ENCODE results near the gene TMC8.

TMC8 gene

GRCh38 chr17:78124081-78124835, 6.3 kb upstream of the TMC8 start:
- peaks cover 63% of the 10 kb centered on the region for H3K4me1 ChIP-seq (ENCODE audit: insufficient read depth, low read length)
- no peak overlapping the region for H3K27ac ChIP-seq (ENCODE audit: low read length)
- no peak overlapping the region for H3K4me2 ChIP-seq (ENCODE audit: insufficient read depth, low read length)
- H3K4me3 ChIP-seq (ENCODE audit: low read depth in 1 of 2, low read length in 2 of 2): no peak overlapping the region
- H3K36me3 ChIP-seq (ENCODE audit: insufficient read depth, low read length): peaks cover 17% of the 10 kb centered on the region
- no peak for TF ChIP-seq EZH2 (IDR thresholded peaks at IDR 0.05; ENCODE audit: borderline replicate concordance, low read depth, low read length, severe bottlenecking)
- no peak for TF ChIP-seq CTCF (IDR thresholded peaks at IDR 0.05; ENCODE audit: borderline replicate concordance, extremely low read depth, low read length, poor library complexity, severe bottlenecking)
- no peaks in the 10 kb centered on the region for H3K27me3 ChIP-seq (ENCODE audit: insufficient read depth, low read length, poor library complexity)
- ATAC-seq (ENCODE audit: insufficient read depth, low read depth): no peak
- no peak for DNase-seq
- no peaks in the 10 kb centered on the region for H4K20me1 ChIP-seq (ENCODE audit: insufficient read depth, low read length)
- H3K79me2 ChIP-seq (ENCODE audit: insufficient read depth, low read length): no peaks in the 10 kb centered on the region
- H2AFZ ChIP-seq (ENCODE audit: low read depth, low read length): no peak overlapping the region
- no peaks in the 10 kb centered on the region for H3K9me3 ChIP-seq (ENCODE audit: insufficient read depth, low read length, severe bottlenecking)
- H3K9ac ChIP-seq (ENCODE audit: low read depth, low read length): no peak overlapping the region

- ATAC-seq (ENCODE audit: insufficient read depth, low read depth) (no peak), DNase-seq (no peak)
- no peak overlapping the region for H2AFZ ChIP-seq (ENCODE audit: low read depth, low read length)
- no peaks in the 10 kb centered on the region for H3K79me2 ChIP-seq (ENCODE audit: insufficient read depth, low read length)
- no peaks in the 10 kb centered on the region for H3K9me3 ChIP-seq (ENCODE audit: insufficient read depth, low read length, severe bottlenecking)
- H3K9ac ChIP-seq (ENCODE audit: low read depth, low read length): no peak overlapping the region
- no peaks in the 10 kb centered on the region for H4K20me1 ChIP-seq (ENCODE audit: insufficient read depth, low read length)
- H3K4me1 ChIP-seq (ENCODE audit: insufficient read depth, low read length): peaks cover 68% of the 10 kb centered on the region
- no peak overlapping the region for H3K27ac ChIP-seq (ENCODE audit: low read length)
- no peak for TF ChIP-seq EZH2 (IDR thresholded peaks at IDR 0.05; ENCODE audit: borderline replicate concordance, low read depth, low read length, severe bottlenecking)
- H3K4me3 ChIP-seq (ENCODE audit: low read depth in 1 of 2, low read length in 2 of 2): no peak overlapping the region
- peaks cover 17% of the 10 kb centered on the region for H3K36me3 ChIP-seq (ENCODE audit: insufficient read depth, low read length)
- no peak overlapping the region for H3K4me2 ChIP-seq (ENCODE audit: insufficient read depth, low read length)
- no peaks in the 10 kb centered on the region for H3K27me3 ChIP-seq (ENCODE audit: insufficient read depth, low read length, poor library complexity)
Measured at GRCh38 chr17:78124836-78125137, 5.8 kb upstream of the TMC8 start.

GRCh38 chr17:78125138-78125913, 5.2 kb upstream of the TMC8 start:
- Histone ChIP-seq H4K20me1 (ENCODE audit: insufficient read depth, low read length) (no peaks in the 10 kb centered on the region), H3K27me3 (ENCODE audit: insufficient read depth, low read length, poor library complexity) (no peaks in the 10 kb centered on the region), H3K36me3 (ENCODE audit: insufficient read depth, low read length) (peaks cover 17% of the 10 kb centered on the region), H3K9me3 (ENCODE audit: insufficient read depth, low read length, severe bottlenecking) (no peaks in the 10 kb centered on the region), H3K4me3 (ENCODE audit: low read depth in 1 of 2, low read length in 2 of 2) (no peak overlapping the region), H2AFZ (ENCODE audit: low read depth, low read length) (no peak overlapping the region), H3K4me1 (ENCODE audit: insufficient read depth, low read length) (peaks cover 74% of the 10 kb centered on the region), H3K9ac (ENCODE audit: low read depth, low read length) (no peak overlapping the region), H3K79me2 (ENCODE audit: insufficient read depth, low read length) (no peaks in the 10 kb centered on the region), H3K27ac (ENCODE audit: low read length) (peak overlapping the region; percentile 26; the same call in 1 of the 2 replicates), H3K4me2 (ENCODE audit: insufficient read depth, low read length) (no peak overlapping the region)
- DNase-seq (no peak), ATAC-seq (ENCODE audit: insufficient read depth, low read depth) (no peak)
- TF ChIP-seq CTCF (IDR thresholded peaks at IDR 0.05; ENCODE audit: borderline replicate concordance, extremely low read depth, low read length, poor library complexity, severe bottlenecking) (no peak), EZH2 (IDR thresholded peaks at IDR 0.05; ENCODE audit: borderline replicate concordance, low read depth, low read length, severe bottlenecking) (no peak)

All from DND-41 (cell line).